BLaER1 treated with 17β-estradiol and CSF1 and Interleukin-3, amounts not matched to agents 10 nM and 100 nM (cell line): ENCODE measurements around the gene PYGL.
"Not testable (repeated sequence)": the region's sequence is repeated elsewhere in the genome, so short reads cannot be mapped to it uniquely, and the experiment has no call there.

Experiments used
- H3K27ac ChIP-seq, 11 experiments: shearing (Covaris generic); formaldehyde crosslinking; 2 replicates each; pipeline ENCODE4 v1.8.1; 2022
- H3K27me3 ChIP-seq, 11 experiments: shearing (Covaris generic); formaldehyde crosslinking; 2 replicates each; pipeline ENCODE4 v1.8.1; 2022
- H3K36me3 ChIP-seq, 11 experiments: shearing (Covaris generic); formaldehyde crosslinking; 2 replicates each; pipeline ENCODE4 v1.8.1; 2022
- H3K4me1 ChIP-seq, 10 experiments: shearing (Covaris generic); formaldehyde crosslinking; 2 replicates each; pipeline ENCODE4 v1.8.1; 2022
- H3K4me2 ChIP-seq, 11 experiments: shearing (Covaris generic); formaldehyde crosslinking; 2 replicates each; pipeline ENCODE4 v1.8.1; 2022
- H3K4me3 ChIP-seq, 10 experiments: shearing (Covaris generic); formaldehyde crosslinking; 2 replicates each; pipeline ENCODE4 v1.8.1; 2022
- H3K9ac ChIP-seq, 11 experiments: shearing (Covaris generic); formaldehyde crosslinking; 2 replicates each; pipeline ENCODE4 v1.8.1; 2022
- H3K9me3 ChIP-seq, 11 experiments: shearing (Covaris generic); formaldehyde crosslinking; replicated peaks in 1 of 11; 2 replicates each; pipeline ENCODE4 v1.8.1; 2022
- H4K20me1 ChIP-seq, 11 experiments: shearing (Covaris generic); formaldehyde crosslinking; 2 replicates each; pipeline ENCODE4 v1.8.1; 2022
- Cebpa-rat ChIP-seq, 11 experiments: shearing (Covaris generic); IDR thresholded peaks; 2 replicates each; pipeline ENCODE4 v1.8.1; 2022

Gene PYGL

DNA sequence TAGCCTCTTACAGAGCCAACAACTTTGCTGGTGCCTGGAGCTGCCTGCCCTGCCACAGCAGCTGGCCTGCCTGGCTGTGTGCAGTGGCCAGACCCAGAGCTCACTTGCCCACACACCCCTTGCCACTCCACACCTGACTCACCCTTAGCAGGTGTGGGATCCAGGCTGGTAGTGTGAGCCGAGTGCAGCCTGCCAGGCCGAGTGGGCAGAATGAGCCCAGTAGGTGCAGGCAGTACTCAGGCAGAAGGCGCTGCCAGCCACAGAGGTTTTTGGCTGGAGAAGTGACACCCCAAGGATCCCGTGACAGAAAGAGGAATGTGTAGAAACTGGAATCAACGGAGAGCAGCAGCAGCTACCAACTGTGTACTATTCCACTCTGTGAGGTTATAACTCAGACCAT lies 29.8 kb upstream of the PYGL start:
- Histone ChIP-seq H3K4me1 (peaks cover 0 to 25% (median 0%) of the 10 kb centered on the region in 10 experiments; a peak in 4 of 20 replicates), H4K20me1 (no peaks in the 10 kb centered on the region), H3K4me3 (no peak overlapping the region), H3K4me2 (no peak overlapping the region), H3K27ac (no peak overlapping the region), H3K9ac (no peak overlapping the region), H3K36me3 (no peaks in the 10 kb centered on the region), H3K27me3 (no peaks in the 10 kb centered on the region), H3K9me3 (no peaks in the 10 kb centered on the region)
- TF ChIP-seq Cebpa-rat (IDR thresholded peaks at IDR 0.05), result no peak

DNA sequence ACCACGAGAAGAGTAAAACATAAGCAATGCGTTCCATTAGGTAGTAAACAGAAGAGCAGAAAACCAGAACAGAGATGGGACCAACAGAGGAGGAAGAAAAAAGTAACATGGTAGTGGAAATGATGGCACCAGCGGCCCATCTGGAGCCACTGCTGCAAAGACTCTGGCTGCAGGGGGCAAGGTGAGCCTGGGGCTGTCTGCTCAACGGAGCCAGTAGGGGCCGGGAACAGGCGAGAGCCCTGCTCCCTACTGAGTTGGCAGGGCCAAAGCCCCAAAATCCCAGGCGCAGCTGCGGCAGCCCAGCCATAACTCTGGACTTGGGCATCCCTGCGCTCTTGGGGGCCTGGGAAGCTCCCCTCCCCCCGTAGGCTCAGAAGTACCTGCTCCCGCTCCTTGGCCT lies 28.5 kb upstream of the PYGL start:
- no peak overlapping the region for H3K9ac ChIP-seq
- no peaks in the 10 kb centered on the region for H3K36me3 ChIP-seq
- no peaks in the 10 kb centered on the region for H3K9me3 ChIP-seq
- no peak overlapping the region for H3K27ac ChIP-seq
- no peak for TF ChIP-seq Cebpa-rat (IDR thresholded peaks at IDR 0.05)
- peaks cover 0 to 26% (median 0%) of the 10 kb centered on the region in 10 experiments; a peak in 6 of 20 replicates for H3K4me1 ChIP-seq
- H3K4me3 ChIP-seq, result no peak overlapping the region
- H3K4me2 ChIP-seq, result no peak overlapping the region
- H3K27me3 ChIP-seq, result no peaks in the 10 kb centered on the region
- H4K20me1 ChIP-seq, result no peaks in the 10 kb centered on the region

DNA sequence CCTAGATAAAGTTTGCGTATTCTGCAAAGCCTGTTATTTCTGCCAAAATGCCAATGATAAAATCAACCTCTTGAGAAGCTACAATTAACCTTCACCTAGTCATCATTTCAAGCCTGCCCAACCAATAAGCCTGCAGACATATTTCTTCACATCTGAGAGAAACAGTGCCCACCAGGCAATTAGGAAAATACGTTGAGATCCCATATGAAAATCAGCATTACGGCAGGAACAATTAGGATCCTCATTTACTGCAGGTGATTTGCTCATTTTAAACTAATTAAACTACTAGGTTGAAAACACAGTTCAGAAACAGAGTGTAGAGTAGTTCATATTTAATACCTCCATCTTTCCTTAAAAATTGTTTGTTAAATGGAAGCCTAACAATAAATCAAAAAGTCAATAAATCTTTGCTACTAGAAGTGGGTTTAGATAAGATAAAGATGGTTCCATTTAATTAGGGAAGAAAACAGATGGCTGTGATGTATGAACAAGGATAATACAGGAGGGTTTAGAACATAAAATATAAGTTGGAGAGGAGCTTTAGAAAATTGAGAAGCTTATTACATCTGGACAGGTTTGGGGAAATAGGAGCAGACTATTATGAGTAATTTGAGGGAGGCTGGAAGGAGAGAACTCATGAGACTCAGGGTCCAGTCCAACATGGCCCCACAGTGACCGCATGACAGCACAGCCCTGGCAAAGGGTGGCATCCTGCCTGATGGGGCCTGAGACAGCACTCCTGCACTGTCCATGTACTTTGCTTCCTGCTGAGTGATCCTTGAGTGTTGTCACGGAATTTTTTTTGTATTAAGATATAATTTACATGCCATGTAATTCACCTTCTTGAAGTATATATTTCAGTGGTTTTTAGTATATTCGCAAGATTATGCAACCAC lies 26.9 kb upstream of the PYGL start:
- no peaks in the 10 kb centered on the region for H3K9me3 ChIP-seq
- H3K27me3 ChIP-seq, result no peaks in the 10 kb centered on the region
- no peak overlapping the region for H3K9ac ChIP-seq
- H4K20me1 ChIP-seq, result no peaks in the 10 kb centered on the region
- no peak overlapping the region for H3K4me2 ChIP-seq
- peaks cover 0 to 34% (median 0%) of the 10 kb centered on the region in 10 experiments; a peak in 6 of 20 replicates for H3K4me1 ChIP-seq
- no peaks in the 10 kb centered on the region for H3K36me3 ChIP-seq
- H3K4me3 ChIP-seq, result no peak overlapping the region
- no peak overlapping the region for H3K27ac ChIP-seq
- TF ChIP-seq Cebpa-rat (IDR thresholded peaks at IDR 0.05), result no peak

DNA sequence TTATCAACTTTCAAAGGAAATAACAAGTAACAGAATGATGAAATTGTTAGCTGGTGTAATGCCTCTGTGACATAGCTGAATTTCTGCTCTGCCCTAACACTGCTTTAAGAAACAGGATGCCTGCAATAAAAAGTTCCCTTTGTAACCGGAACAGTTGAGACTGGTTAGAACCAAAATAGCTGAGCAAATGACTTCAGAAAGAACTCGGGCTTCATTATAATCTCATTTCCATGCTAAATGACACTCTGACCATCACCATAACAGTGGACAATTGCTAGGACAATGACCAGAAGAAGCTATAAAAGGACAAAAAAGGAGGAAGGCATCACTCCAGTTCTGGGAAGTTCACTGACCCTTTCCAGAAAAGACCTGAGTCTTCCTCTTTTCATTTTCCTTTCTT lies 23.5 kb upstream of the PYGL start:
- TF ChIP-seq Cebpa-rat (IDR thresholded peaks at IDR 0.05), result no peak
- Histone ChIP-seq H3K36me3 (no peaks in the 10 kb centered on the region), H3K4me1 (peaks cover 0 to 34% (median 0%) of the 10 kb centered on the region in 10 experiments; a peak in 6 of 20 replicates), H3K4me3 (no peak overlapping the region), H3K27ac (peak overlapping the region in 2 of 11 experiments; percentile 51; a peak in 2 of 22 replicates), H3K27me3 (no peaks in the 10 kb centered on the region), H3K9me3 (no peaks in the 10 kb centered on the region), H3K4me2 (peak overlapping the region in 3 of 11 experiments; percentile 34 to 74 (median 66); a peak in 6 of 22 replicates), H3K9ac (peak overlapping the region in 1 of 11 experiments; percentile 37; a peak in 1 of 22 replicates), H4K20me1 (no peaks in the 10 kb centered on the region)

DNA sequence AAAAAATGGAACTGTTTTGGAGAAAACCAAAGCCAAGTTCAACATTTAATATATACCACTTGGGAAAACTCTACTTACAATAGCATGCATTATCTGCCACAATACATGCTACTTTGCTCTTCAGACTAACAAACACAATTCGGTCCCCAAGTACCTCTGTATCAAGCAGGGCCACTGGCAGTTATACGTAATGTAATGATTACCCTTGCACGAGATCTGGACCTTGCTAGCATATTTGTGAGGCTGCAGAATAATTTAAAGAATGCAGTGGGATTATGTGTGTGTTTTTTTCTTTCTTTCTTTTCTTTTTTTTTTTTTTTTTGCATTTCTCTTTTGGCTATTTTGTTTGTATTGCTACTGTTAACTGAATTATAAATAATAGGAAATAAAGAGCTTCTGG lies 22.8 kb upstream of the PYGL start:
- no peak overlapping the region for H3K4me3 ChIP-seq
- TF ChIP-seq Cebpa-rat (IDR thresholded peaks at IDR 0.05), result no peak
- peak overlapping the region in 2 of 11 experiments; percentile 66 to 74; a peak in 4 of 22 replicates for H3K4me2 ChIP-seq

DNA sequence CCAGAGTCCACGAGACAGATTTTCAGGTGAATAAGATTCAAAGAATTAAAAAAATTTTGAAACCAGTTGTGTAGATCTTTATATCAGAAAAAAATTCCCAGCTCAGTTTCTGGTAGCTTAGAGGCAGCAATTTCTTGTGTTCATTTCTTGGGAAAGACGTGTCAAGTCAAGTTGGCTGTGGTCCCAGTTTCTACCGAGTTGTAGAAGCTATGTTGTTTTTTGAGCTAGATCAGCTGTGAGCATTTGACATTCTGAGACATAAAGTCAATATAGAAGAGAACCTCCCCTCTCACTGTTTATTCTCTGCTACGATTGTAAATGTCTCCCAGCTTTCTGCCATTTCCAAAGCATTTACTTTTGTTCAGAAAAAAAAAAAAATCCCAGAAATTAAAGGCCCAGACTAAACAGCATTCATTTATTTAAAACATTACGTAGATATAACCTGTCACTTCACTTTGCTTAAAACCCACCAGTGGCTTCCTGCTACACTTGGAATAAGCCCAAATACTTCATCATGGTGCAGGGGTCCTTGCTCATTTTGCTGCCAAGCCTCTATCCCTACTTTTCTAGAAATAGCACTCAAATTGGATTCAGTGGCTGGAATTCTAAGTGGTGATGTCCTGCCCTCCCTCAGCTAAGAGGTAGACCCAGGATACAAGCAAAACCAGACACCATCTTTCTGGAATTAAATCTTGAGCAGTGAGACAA lies 20.6 kb upstream of the PYGL start:
- Histone ChIP-seq H4K20me1 (no peaks in the 10 kb centered on the region), H3K4me1 (peaks cover 0 to 43% (median 0%) of the 10 kb centered on the region in 10 experiments; a peak in 6 of 20 replicates), H3K4me2 (no peak overlapping the region), H3K36me3 (no peaks in the 10 kb centered on the region), H3K27me3 (no peaks in the 10 kb centered on the region), H3K27ac (no peak overlapping the region), H3K9ac (no peak overlapping the region), H3K9me3 (no peaks in the 10 kb centered on the region), H3K4me3 (no peak overlapping the region)
- no peak for TF ChIP-seq Cebpa-rat (IDR thresholded peaks at IDR 0.05)

More for the DNA sequence above, 22.8 kb upstream of the PYGL start:
- H4K20me1 ChIP-seq, result no peaks in the 10 kb centered on the region
- peak overlapping the region in 1 of 11 experiments; percentile 37; a peak in 1 of 22 replicates for H3K9ac ChIP-seq
- H3K27ac ChIP-seq, result peak overlapping the region in 2 of 11 experiments; percentile 51; a peak in 2 of 22 replicates
- peaks cover 0 to 34% (median 0%) of the 10 kb centered on the region in 10 experiments; a peak in 6 of 20 replicates for H3K4me1 ChIP-seq
- no peaks in the 10 kb centered on the region for H3K27me3 ChIP-seq
- H3K9me3 ChIP-seq, result no peaks in the 10 kb centered on the region
- H3K36me3 ChIP-seq, result no peaks in the 10 kb centered on the region

DNA sequence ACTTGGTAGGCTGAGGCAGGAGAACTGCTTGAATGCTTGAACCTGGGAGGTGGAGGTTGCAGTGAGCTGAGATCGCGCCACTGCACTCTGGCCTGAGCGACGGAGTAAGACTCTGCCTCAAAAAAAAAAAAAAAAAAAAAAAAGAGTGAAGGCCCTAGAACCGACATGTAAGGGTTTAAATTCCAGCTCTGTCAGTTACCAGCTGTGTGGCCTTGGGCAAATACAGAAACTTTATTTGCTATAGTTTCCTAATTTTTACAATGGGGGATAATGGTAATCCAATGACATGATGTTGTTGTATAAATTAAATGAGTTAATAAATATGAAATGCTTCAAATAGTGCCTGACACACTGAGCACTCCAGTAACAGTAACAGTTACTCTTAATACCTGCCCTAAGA lies 19.6 kb upstream of the PYGL start:
- H3K27ac ChIP-seq, result no peak overlapping the region
- no peak overlapping the region for H3K4me2 ChIP-seq
- no peak for TF ChIP-seq Cebpa-rat (IDR thresholded peaks at IDR 0.05)

DNA sequence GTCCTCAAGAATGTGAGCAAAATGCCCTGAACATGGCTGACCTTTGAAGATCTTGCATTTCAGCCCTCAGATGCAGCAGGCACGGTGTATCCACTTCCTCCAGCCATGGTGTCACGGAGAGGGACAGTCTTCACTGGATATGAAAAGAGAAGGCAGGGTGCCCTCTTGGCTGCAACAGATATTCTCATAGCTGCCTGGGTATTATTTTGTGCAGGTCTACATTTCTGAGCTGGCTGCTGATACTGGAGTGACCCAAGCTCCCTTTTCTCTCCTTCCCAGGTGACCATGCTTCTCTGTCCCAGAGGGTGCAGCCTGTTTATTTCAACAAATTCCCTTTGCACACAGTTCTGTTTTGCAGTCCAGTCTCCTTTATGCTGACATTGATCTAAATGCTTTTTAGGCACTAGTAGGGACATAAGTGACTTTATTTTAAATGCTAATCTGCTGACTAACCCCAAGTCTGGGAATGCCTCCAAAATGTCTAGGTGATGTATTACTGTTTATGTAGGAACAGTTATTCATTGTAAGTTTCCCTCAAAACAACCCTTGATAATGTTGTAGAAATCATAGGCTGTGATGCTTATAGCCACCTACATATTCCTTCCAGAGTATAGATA lies 17.4 kb upstream of the PYGL start:
- no peak overlapping the region for H3K4me3 ChIP-seq
- H3K9me3 ChIP-seq, result 0 out of 22 replicates have a peak, but pooled peaks cover 0 to 5% (median 0%) of the 10 kb centered on the region in 11 experiments
- H3K27ac ChIP-seq, result no peak overlapping the region
- no peaks in the 10 kb centered on the region for H3K36me3 ChIP-seq
- H3K4me1 ChIP-seq, result peaks cover 0 to 18% (median 0%) of the 10 kb centered on the region in 10 experiments; a peak in 5 of 20 replicates
- H3K27me3 ChIP-seq, result no peaks in the 10 kb centered on the region
- no peaks in the 10 kb centered on the region for H4K20me1 ChIP-seq
- H3K9ac ChIP-seq, result no peak overlapping the region
- peak overlapping the region in 2 of 11 experiments; percentile 22 to 31; a peak in 2 of 22 replicates for H3K4me2 ChIP-seq
- no peak for TF ChIP-seq Cebpa-rat (IDR thresholded peaks at IDR 0.05)

More for the DNA sequence above, 19.6 kb upstream of the PYGL start:
- Histone ChIP-seq H3K4me3 (no peak overlapping the region), H3K4me1 (peaks cover 0 to 38% (median 0%) of the 10 kb centered on the region in 10 experiments; a peak in 6 of 20 replicates), H4K20me1 (no peaks in the 10 kb centered on the region), H3K36me3 (no peaks in the 10 kb centered on the region), H3K27me3 (no peaks in the 10 kb centered on the region), H3K9ac (no peak overlapping the region), H3K9me3 (no peaks in the 10 kb centered on the region)

DNA sequence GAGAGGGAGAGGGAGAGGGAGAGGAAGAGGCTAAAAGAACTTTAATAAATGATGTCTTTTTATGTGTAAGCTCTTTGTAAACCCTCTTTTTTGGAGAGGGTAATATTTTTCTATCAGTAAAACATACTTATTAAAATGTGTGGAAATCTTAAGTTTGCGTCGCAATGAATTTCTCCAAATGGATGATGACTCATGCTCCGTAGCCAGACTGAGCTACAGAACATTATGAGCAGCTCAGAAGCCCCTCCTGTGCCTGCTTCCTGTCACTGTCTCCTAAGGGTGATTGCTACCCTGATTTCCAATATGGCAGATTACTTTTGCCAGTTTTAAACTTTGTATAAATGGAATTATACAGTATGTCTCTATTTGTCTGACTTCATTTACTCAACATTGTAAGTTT lies 13.0 kb upstream of the PYGL start:
- H4K20me1 ChIP-seq, result no peaks in the 10 kb centered on the region
- no peak overlapping the region for H3K4me2 ChIP-seq
- H3K9ac ChIP-seq, result no peak overlapping the region

DNA sequence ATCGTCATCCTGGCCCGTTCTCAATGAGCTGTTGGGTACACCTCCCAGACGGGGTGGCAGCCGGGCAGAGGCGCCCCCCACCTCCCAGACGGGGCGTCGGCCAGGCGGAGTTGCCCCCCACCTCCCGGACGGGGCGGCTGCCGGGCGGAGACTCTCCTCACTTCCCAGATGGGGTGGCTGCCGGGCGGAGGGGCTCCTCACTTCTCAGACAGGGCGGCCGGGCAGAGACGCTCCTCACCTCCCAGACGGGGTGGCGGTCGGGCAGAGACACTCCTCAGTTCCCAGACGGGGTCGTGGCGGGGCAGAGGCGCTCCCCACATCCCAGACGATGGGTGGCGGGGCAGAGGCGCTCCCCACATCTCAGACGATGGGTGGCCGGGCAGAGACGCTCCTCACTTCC lies 12.1 kb upstream of the PYGL start:
- H3K4me3 ChIP-seq, H3K9me3 ChIP-seq, H3K27me3 ChIP-seq, H3K27ac ChIP-seq, H4K20me1 ChIP-seq, H3K9ac ChIP-seq, H3K36me3 ChIP-seq, H3K4me2 ChIP-seq: not testable (repeated sequence)
- peaks cover 0 to 48% (median 12%) of the 10 kb centered on the region in 10 experiments; a peak in 13 of 20 replicates for H3K4me1 ChIP-seq

More for the DNA sequence above, 13.0 kb upstream of the PYGL start:
- Histone ChIP-seq H3K36me3 (no peaks in the 10 kb centered on the region), H3K27me3 (no peaks in the 10 kb centered on the region), H3K27ac (no peak overlapping the region), H3K9me3 (0 out of 22 replicates have a peak, but pooled peaks cover 0 to 5% (median 0%) of the 10 kb centered on the region in 11 experiments), H3K4me3 (no peak overlapping the region), H3K4me1 (peaks cover 0 to 43% (median 12%) of the 10 kb centered on the region in 10 experiments; a peak in 12 of 20 replicates)
- TF ChIP-seq Cebpa-rat (IDR thresholded peaks at IDR 0.05), result no peak
